ENCODE data around the gene TAS1R3.

DNA sequence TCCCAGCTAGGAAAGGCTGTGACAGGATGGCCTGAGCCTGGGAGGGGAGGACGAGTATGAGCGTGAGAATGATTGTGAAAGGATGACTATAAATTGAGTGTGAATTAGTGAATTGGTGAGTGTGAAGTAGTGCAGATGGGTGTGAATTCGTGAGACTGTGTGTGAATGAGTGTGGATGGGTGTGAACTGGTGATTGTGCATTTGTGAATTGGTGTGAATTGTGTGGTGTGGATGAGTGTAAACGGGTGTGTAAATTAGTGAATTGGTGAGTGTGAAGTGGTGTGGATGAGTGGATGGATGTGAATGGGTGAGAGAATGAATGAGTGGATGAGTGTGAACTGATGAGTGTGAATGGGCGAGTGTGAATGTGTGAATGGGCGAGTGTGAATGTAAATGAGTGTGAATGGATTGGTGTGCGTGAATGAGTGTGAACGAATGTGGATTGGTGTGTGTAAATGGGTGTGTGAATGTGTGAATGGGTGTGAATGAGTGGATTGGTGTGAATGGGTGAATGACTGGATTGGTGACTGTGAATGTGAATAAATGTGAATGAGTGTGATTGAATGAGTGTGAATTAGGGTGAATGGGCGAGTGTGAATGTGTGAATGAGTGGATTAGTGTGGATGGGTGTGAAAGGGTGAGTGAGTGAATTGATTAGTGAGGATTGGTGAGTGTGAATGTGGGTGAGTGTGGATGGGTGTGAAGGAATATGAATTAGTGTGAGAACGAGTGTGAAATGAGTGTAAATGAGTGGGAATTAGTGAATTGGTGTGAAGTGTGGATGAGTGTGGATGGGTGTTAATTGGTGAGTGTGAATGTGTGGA lies 35.0 kb downstream of the TAS1R3 start:
- TF ChIP-seq CTCF (IDR thresholded peaks at IDR 0.05) = no peak
- TF ChIP-seq POLR2A (IDR thresholded peaks at IDR 0.05) = no peak

Data from testis (tissue), 2 donors.